Measurements from ENCODE around the gene NFE2L3.

NFE2L3 gene

GRCh38 chr7:26178272-26178960 is 26.4 kb downstream of the NFE2L3 start:
- TF ChIP-seq GATA2 (IDR thresholded peaks at IDR 0.05; ENCODE audit: low read depth, low read length) (no peak), GATA3 (IDR thresholded peaks at IDR 0.05; ENCODE audit: low read depth, low read length) (no peak)

- TF ChIP-seq GATA3 (IDR thresholded peaks at IDR 0.05; ENCODE audit: low read depth, low read length) = no peak
- TF ChIP-seq GATA2 (IDR thresholded peaks at IDR 0.05; ENCODE audit: low read depth, low read length) = no peak
Measured at GRCh38 chr7:26179422-26179821, 27.4 kb downstream of the NFE2L3 start.

GRCh38 chr7:26179826-26180497 is 28.0 kb downstream of the NFE2L3 start:
- TF ChIP-seq GATA2 (IDR thresholded peaks at IDR 0.05; ENCODE audit: low read depth, low read length) (no peak), GATA3 (IDR thresholded peaks at IDR 0.05; ENCODE audit: low read depth, low read length) (no peak)

- TF ChIP-seq GATA3 (IDR thresholded peaks at IDR 0.05; ENCODE audit: low read depth, low read length) (no peak), GATA2 (IDR thresholded peaks at IDR 0.05; ENCODE audit: low read depth, low read length) (no peak)
Measured at GRCh38 chr7:26180792-26181198, 28.8 kb downstream of the NFE2L3 start.

- TF ChIP-seq GATA2 (IDR thresholded peaks at IDR 0.05; ENCODE audit: low read depth, low read length) = no peak
- TF ChIP-seq GATA3 (IDR thresholded peaks at IDR 0.05; ENCODE audit: low read depth, low read length) = no peak
Measured at GRCh38 chr7:26181474-26182227, 29.7 kb downstream of the NFE2L3 start.

- TF ChIP-seq GATA3 (IDR thresholded peaks at IDR 0.05; ENCODE audit: low read depth, low read length) = no peak
- TF ChIP-seq GATA2 (IDR thresholded peaks at IDR 0.05; ENCODE audit: low read depth, low read length) = no peak
Measured at GRCh38 chr7:26182283-26182682, 30.3 kb downstream of the NFE2L3 start.

- TF ChIP-seq GATA3 (IDR thresholded peaks at IDR 0.05; ENCODE audit: low read depth, low read length) (no peak), GATA2 (IDR thresholded peaks at IDR 0.05; ENCODE audit: low read depth, low read length) (no peak)
Measured at GRCh38 chr7:26182706-26183105, 30.7 kb downstream of the NFE2L3 start.

GRCh38 chr7:26183545-26184280 is 31.7 kb downstream of the NFE2L3 start:
- no peak for TF ChIP-seq GATA2 (IDR thresholded peaks at IDR 0.05; ENCODE audit: low read depth, low read length)
- no peak for TF ChIP-seq GATA3 (IDR thresholded peaks at IDR 0.05; ENCODE audit: low read depth, low read length)

- no peak for TF ChIP-seq GATA3 (IDR thresholded peaks at IDR 0.05; ENCODE audit: low read depth, low read length)
Measured at GRCh38 chr7:26185131-26185843, 33.3 kb downstream of the NFE2L3 start.

GRCh38 chr7:26185844-26186180 is 33.8 kb downstream of the NFE2L3 start:
- no peak for TF ChIP-seq GATA3 (IDR thresholded peaks at IDR 0.05; ENCODE audit: low read depth, low read length)
- no peak for TF ChIP-seq GATA2 (IDR thresholded peaks at IDR 0.05; ENCODE audit: low read depth, low read length)

GRCh38 chr7:26186364-26187311 is 34.6 kb downstream of the NFE2L3 start:
- TF ChIP-seq GATA3 (IDR thresholded peaks at IDR 0.05; ENCODE audit: low read depth, low read length) = no peak
- TF ChIP-seq GATA2 (IDR thresholded peaks at IDR 0.05; ENCODE audit: low read depth, low read length) = no peak

- no peak for TF ChIP-seq GATA3 (IDR thresholded peaks at IDR 0.05; ENCODE audit: low read depth, low read length)
- TF ChIP-seq GATA2 (IDR thresholded peaks at IDR 0.05; ENCODE audit: low read depth, low read length) = no peak
Measured at GRCh38 chr7:26187380-26188205, 35.6 kb downstream of the NFE2L3 start.

All from SH-SY5Y (cell line).